ENCODE measurements around the gene PAOX. TPM values are rescaled to one million over a fixed set of nuclear protein-coding genes. Genes with fewer than 3 reads are reported as not detected.

The PAOX gene
- total and polyA plus RNA-seq, 2 of the 4 experiments (the other 2 are of a cell fraction): 3.8 to 4.5 TPM

DNA sequence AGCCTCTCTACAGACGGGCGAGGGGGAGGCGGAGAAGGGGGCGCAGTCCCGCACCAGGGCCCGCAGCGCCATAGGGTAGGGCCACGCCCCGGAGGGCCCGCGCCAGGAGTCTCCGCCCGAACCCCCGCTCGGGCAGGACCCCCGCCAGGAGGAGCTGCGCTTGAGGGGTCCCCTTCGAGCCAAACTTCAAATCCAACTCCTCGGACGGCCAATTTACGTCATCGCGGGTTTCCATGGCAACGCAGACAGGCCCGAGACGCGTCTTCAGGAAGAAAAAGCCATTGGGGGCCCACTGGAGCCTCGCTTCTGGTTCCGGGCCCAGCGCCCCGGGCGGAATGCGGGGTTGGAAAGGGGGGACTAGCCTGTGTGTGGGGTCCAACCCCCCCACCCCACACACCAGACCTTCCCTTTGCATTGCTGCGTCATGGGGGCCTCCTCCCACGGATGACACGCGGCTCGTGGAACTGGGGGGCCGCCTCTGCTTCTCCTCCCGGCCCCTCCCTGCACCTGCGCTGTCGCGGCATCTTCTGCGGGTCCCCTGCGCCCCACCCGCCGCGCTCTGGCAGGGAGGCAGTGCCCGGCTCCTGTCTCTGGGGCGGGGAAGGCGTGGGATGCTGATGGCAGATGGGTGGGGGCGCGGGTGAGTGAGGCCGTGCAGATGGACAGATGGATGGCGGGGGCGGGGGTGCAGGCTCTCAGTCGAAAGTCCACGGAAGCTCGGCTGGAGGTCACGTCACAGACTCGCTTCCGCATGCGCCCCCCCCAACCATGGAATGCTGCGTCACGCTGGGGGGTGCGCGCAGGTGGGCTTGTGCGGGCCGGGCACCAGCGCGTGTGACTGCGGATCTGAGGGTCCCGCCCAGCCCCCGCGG lies 43.6 kb upstream of the PAOX start:
- no peaks in the 10 kb centered on the region for H3K79me1 ChIP-seq (ENCODE audit: low read depth in 1 of 2, low read length in 2 of 2)
- CTCF ChIA-PET: no interaction called here

More for the DNA sequence above, 43.6 kb upstream of the PAOX start:
- Histone ChIP-seq H3K36me3 (ENCODE audit: control insufficient read depth, insufficient read depth, low read length) (no peaks in the 10 kb centered on the region), H2BK120ac (ENCODE audit: low read depth, low read length) (no peak overlapping the region), H3K4me3 (ENCODE audit: insufficient read depth, low read depth, low read length) (peak overlapping the region; percentile 38), H4K5ac (ENCODE audit: low read depth, low read length) (no peak overlapping the region), H2AK9ac (replicated peaks; ENCODE audit: low read depth, low read length, poor library complexity) (peak overlapping the region; percentile 72), H2AK5ac (ENCODE audit: low read depth, low read length) (no peak overlapping the region), H3K4ac (ENCODE audit: low read depth, low read length) (no peak overlapping the region), H3K27ac (ENCODE audit: insufficient read depth, low read length) (no peak overlapping the region), H3K14ac (replicated peaks; ENCODE audit: low read depth, low read length) (no peak overlapping the region), H3K9me3 (ENCODE audit: control insufficient read depth, insufficient read depth, low read length) (no peaks in the 10 kb centered on the region; the same call in 1 of the 2 replicates), H3K9ac (ENCODE audit: low read depth, low read length) (no peak overlapping the region), H3K23ac (ENCODE audit: low read depth, low read length) (no peak overlapping the region), H2AFZ (replicated peaks; ENCODE audit: low read length, poor library complexity) (peak overlapping the region; percentile 86), H3K4me1 (ENCODE audit: control insufficient read depth, insufficient read depth, low read length) (peaks cover 3% of the 10 kb centered on the region; the same call in 1 of the 2 replicates), H4K8ac (ENCODE audit: low read depth in 2 of 2, low read length in 2 of 2) (no peak overlapping the region), H3K27me3 (ENCODE audit: control insufficient read depth, insufficient read depth, low read length) (peaks cover 50% of the 10 kb centered on the region), H2BK20ac (ENCODE audit: low read depth, low read length) (no peak overlapping the region), H4K20me1 (ENCODE audit: insufficient read depth, low read length) (no peaks in the 10 kb centered on the region), H3K4me2 (ENCODE audit: low read depth, low read length) (peak overlapping the region; percentile 65), H4K91ac (ENCODE audit: insufficient read depth, low read depth, low read length) (no peak overlapping the region), H3K56ac (ENCODE audit: extremely low read depth, insufficient read depth, low read length) (no peak overlapping the region), H3K9me1 (ENCODE audit: insufficient read depth, low read length) (no peaks in the 10 kb centered on the region), H3K18ac (ENCODE audit: low read depth, low read length) (no peak overlapping the region; the same call in 1 of the 2 replicates), H2BK15ac (ENCODE audit: low read depth, low read length) (no peak overlapping the region), H2BK5ac (ENCODE audit: low read depth, low read length, poor library complexity, severe bottlenecking) (no peak overlapping the region)
- intact Hi-C loops (cut with micrococcal nuclease): no loop called here
- TF ChIP-seq NFE2L2 (IDR thresholded peaks at IDR 0.05; ENCODE audit: low read depth, low read length) (no peak), RFX5 (IDR thresholded peaks at IDR 0.05; ENCODE audit: low read depth, low read length) (no peak), MAFK (IDR thresholded peaks at IDR 0.05; ENCODE audit: low read depth, low read length) (no peak), RCOR1 (IDR thresholded peaks at IDR 0.05; ENCODE audit: insufficient replicate concordance, low read length) (no peak), CHD1 (IDR thresholded peaks at IDR 0.05; ENCODE audit: low read depth, low read length) (no peak), MXI1 (IDR thresholded peaks at IDR 0.05; ENCODE audit: borderline replicate concordance, low read depth, low read length) (no peak)
- TF ChIP-seq, protein P1, sequence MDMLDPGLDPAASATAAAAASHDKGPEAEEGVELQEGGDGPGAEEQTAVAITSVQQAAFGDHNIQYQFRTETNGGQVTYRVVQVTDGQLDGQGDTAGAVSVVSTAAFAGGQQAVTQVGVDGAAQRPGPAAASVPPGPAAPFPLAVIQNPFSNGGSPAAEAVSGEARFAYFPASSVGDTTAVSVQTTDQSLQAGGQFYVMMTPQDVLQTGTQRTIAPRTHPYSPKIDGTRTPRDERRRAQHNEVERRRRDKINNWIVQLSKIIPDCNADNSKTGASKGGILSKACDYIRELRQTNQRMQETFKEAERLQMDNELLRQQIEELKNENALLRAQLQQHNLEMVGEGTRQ (IDR thresholded peaks at IDR 0.05; ENCODE audit: low read depth, low read length): no peak
- POLR2A ChIA-PET (ENCODE audit: unreplicated experiment): no interaction called here
- dilution Hi-C loops (cut with HindIII; ENCODE audit: low sequenced_read_pairs, unreplicated experiment): no loop called here
- BruUV-seq (replicated peaks): no TSS peak
- in situ Hi-C loops (cut with MboI; ENCODE audit: low sequenced_read_pairs): no loop called here
- WGBS, 2 experiments (ENCODE audit: extremely low coverage in 2 of 2, insufficient read length in 1 of 2): 5% methylated on average over 15 of the region's 75 CpGs; no CpG with 5 or more reads in 1 of the 2 experiments
- DNase-seq (peak; percentile 61), ATAC-seq (ENCODE audit: low read depth) (peak; percentile 55)
